HEK293T (cell line): ENCODE measurements around the gene DNAH1.

Experiments
- CTCF ChIA-PET: fragments of 350-600 bp; formaldehyde crosslinking; extraction: SDS; loops from one replicate; lab custom pipeline; 2021; ENCODE audit warnings: antibody characterized with exemption, inconsistent platforms; lab: Yijun Ruan, JAX
- POLR2A ChIA-PET: fragments of 350-600 bp; formaldehyde crosslinking; extraction: SDS; loops from one replicate; lab custom pipeline; 2020; ENCODE audit warnings: antibody characterized with exemption, inconsistent platforms; lab: Yijun Ruan, JAX
- DNase-seq: peaks from one replicate; pipeline ENCODE4 v3.0.0; 2012; ENCODE audit warnings: mixed read lengths; ENCODE audit errors: extremely low spot score
- ARNT ChIP-seq: fragments of 450-650 bp; IDR thresholded peaks from 2 replicates; pipeline ENCODE4 v1.6.1; 2017; ENCODE audit warnings: mild to moderate bottlenecking
- BHLHE40 ChIP-seq: fragments of 450-650 bp; IDR thresholded peaks from 2 replicates; pipeline ENCODE4 v1.6.1; 2016; ENCODE audit warnings: mild to moderate bottlenecking, moderate library complexity, borderline replicate concordance
- CTBP1 ChIP-seq: fragments of 450-650 bp; IDR thresholded peaks from 2 replicates; pipeline ENCODE4 v1.6.1; 2016; ENCODE audit warnings: borderline replicate concordance
- ELF4 ChIP-seq: fragments of 450-650 bp; IDR thresholded peaks from 2 replicates; pipeline ENCODE4 v1.6.1; 2017; ENCODE audit warnings: antibody characterized with exemption
- FOXA1 ChIP-seq: fragments of 450-650 bp; IDR thresholded peaks from 2 replicates; pipeline ENCODE4 v1.6.1; 2016; ENCODE audit warnings: mild to moderate bottlenecking
- FOXK2 ChIP-seq: fragments of 450-650 bp; IDR thresholded peaks from 2 replicates; pipeline ENCODE4 v1.6.1; 2016; ENCODE audit warnings: mild to moderate bottlenecking
- FOXM1 ChIP-seq: fragments of 450-650 bp; IDR thresholded peaks from 2 replicates; pipeline ENCODE4 v1.6.1; 2017; ENCODE audit warnings: mild to moderate bottlenecking, borderline replicate concordance
- HDGF ChIP-seq: fragments of 450-650 bp; IDR thresholded peaks from 2 replicates; pipeline ENCODE4 v1.6.1; 2017; ENCODE audit warnings: antibody characterized with exemption, borderline replicate concordance
- L3MBTL2 ChIP-seq: fragments of 450-650 bp; conservative IDR thresholded peaks from 2 replicates; pipeline ENCODE4 v1.6.1; 2016; ENCODE audit warnings: mild to moderate bottlenecking
- LEF1 ChIP-seq: fragments of 450-650 bp; IDR thresholded peaks from 2 replicates; pipeline ENCODE4 v1.6.1; 2017; ENCODE audit warnings: mild to moderate bottlenecking, borderline replicate concordance
- NFRKB ChIP-seq: fragments of 450-650 bp; IDR thresholded peaks from 2 replicates; pipeline ENCODE4 v1.6.1; 2016; ENCODE audit warnings: mild to moderate bottlenecking, moderate library complexity
- SP1 ChIP-seq: fragments of 450-650 bp; IDR thresholded peaks from 2 replicates; pipeline ENCODE4 v1.6.1; 2017
- SUZ12 ChIP-seq: fragments of 450-650 bp; IDR thresholded peaks from 2 replicates; pipeline ENCODE4 v1.6.1; 2016; ENCODE audit warnings: mild to moderate bottlenecking
- TARDBP ChIP-seq: fragments of 450-650 bp; IDR thresholded peaks from 2 replicates; pipeline ENCODE4 v1.6.1; 2016
- ZNF384 ChIP-seq: fragments of 450-650 bp; IDR thresholded peaks from 2 replicates; pipeline ENCODE4 v1.6.1; 2016
- TF ChIP-seq, protein P1 (sequence below): fragments of 450-650 bp; IDR thresholded peaks from 2 replicates; pipeline ENCODE4 v1.6.1; 2016

Gene DNAH1

DNA sequence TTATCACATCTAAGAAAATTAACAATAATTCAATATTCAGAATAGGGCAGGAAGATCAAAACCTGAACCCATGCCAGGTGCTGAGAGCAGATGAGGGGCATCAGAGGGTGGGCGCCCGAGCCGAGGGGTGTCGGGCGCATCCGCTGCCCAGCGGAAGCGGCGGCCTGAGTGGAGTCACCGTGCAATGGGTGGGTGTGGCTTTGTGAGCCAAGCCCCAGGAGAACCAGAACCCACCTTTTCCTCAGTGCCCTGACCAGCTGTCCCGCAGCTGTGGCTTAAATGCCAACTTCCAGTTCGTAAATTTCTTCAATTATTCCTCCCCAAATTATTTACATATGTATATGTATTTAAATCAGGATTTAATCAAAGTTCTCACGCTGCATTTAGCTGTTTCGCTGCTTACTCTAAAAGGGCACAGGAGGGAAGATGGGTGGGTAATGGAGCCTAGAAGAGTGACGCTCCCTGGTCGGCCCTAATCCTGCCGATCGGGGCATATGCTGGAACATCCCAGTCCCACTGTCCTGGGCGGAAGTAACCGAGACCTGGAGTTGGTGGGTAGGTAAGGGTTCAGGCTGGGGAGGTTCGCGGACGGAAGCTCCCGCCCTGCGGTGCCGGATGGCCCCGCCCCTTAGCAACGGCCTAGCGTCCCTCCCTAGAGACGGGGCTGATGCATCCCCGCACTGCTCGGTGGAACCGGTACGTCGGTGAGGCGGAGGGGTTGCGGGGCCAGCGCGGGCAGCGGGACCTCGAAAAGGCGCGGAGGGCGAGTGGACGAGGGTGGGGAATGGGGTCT lies 1.3 kb downstream of the DNAH1 start:
- ChIA-PET POLR2A (no interaction called here), CTCF (interaction anchor here (0.7 to 1.3 kb wide), 2 partner anchors 20 to 86 kb away, joined by 4 read pairs; no protein-coding TSS in a partner anchor)
- no peak for DNase-seq

DNA sequence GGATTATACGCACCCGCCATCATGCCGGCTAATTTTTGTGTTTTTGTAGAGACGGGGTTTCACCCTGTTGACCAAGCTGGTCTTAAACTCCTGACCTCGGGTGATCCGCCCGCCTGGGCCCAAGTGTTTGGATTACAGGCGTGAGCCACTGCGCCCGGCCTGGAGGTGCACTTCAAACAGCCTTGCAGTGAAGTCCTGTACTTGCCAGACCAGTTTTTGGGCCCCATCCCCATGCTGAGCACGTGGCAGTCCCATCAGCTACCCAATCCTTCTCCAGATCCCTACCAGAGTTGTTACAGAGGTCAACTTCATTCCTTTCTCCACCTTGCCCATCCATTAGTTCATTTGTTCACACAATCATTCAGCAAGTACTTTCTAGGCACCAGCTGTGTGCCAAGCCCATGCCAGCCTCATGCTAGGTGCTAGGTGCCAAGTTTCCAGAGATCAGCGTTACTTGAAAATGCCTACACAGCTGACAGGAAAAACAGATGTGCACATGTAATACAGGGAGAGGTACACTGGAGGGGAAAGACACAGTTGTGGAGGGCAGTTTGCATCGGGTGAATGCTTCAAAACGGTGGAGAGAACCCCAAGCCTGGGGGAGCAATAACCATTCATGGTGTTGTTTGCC lies 2.2 kb downstream of the DNAH1 start:
- ChIA-PET POLR2A (no interaction called here), CTCF (interaction anchor here (0.6 to 0.7 kb wide), 2 partner anchors 21 kb away, joined by 4 read pairs; no protein-coding TSS in a partner anchor)
- TF ChIP-seq FOXM1 (no peak), SUZ12 (no peak), NFRKB (no peak), LEF1 (no peak), CTBP1 (no peak), FOXA1 (no peak), L3MBTL2 (no peak), BHLHE40 (no peak), FOXK2 (no peak), ELF4 (no peak), ZNF384 (no peak), SP1 (no peak), TARDBP (no peak), ARNT (no peak), HDGF (no peak)
- TF ChIP-seq, protein P1, sequence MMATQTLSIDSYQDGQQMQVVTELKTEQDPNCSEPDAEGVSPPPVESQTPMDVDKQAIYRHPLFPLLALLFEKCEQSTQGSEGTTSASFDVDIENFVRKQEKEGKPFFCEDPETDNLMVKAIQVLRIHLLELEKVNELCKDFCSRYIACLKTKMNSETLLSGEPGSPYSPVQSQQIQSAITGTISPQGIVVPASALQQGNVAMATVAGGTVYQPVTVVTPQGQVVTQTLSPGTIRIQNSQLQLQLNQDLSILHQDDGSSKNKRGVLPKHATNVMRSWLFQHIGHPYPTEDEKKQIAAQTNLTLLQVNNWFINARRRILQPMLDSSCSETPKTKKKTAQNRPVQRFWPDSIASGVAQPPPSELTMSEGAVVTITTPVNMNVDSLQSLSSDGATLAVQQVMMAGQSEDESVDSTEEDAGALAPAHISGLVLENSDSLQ: no peak
- DNase-seq: no peak

More for the DNA sequence above, 1.3 kb downstream of the DNAH1 start:
- TF ChIP-seq SUZ12: no peak
- no peak for TF ChIP-seq FOXM1
- TF ChIP-seq SP1: no peak
- no peak for TF ChIP-seq FOXK2
- TF ChIP-seq ZNF384: no peak
- TF ChIP-seq BHLHE40: no peak
- no peak for TF ChIP-seq L3MBTL2
- TF ChIP-seq, protein P1: no peak
- TF ChIP-seq LEF1: no peak
- no peak for TF ChIP-seq CTBP1
- TF ChIP-seq NFRKB: no peak
- TF ChIP-seq ELF4: no peak
- TF ChIP-seq FOXA1: no peak

GRCh38 chr3:52319921-52320595 lies 3.9 kb downstream of the DNAH1 start:
- ChIA-PET POLR2A (interaction anchor here (1.7 kb wide), 1 partner anchor 42 kb away, joined by 4 read pairs; the partner anchor contains the start of gene WDR82), CTCF (no interaction called here)
- no peak for TF ChIP-seq BHLHE40
- TF ChIP-seq L3MBTL2: no peak
- TF ChIP-seq CTBP1: no peak
- TF ChIP-seq FOXM1: no peak
- TF ChIP-seq, protein P1: no peak
- TF ChIP-seq SUZ12: no peak
- TF ChIP-seq ARNT: no peak
- no peak for TF ChIP-seq HDGF
- TF ChIP-seq ELF4: no peak
- no peak for TF ChIP-seq ZNF384
- TF ChIP-seq FOXK2: no peak
- TF ChIP-seq NFRKB: no peak
- TF ChIP-seq FOXA1: no peak
- no peak for DNase-seq

DNA sequence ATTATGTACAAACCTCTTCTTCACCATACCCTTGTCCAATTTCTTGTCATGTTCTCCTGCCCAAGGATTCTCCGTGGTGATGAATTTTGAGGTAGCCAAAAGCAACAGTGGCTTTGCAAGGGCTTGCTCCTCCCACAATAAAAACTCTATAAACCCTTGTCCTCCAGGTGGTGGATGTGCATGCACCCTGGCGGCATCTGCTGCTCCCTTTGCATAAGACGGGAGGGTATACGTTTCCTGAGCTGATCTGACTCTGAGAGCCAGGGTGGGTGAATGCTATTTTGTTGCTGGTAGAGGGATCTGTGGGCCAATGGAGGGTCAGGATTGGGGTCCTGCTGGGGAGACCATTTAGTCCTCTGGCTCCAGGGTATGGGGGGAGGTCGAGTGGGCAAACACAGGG lies 5.4 kb downstream of the DNAH1 start:
- ChIA-PET CTCF (interaction anchor here (0.9 kb wide), 1 partner anchor 18 kb away, joined by 4 read pairs; no protein-coding TSS in a partner anchor), POLR2A (no interaction called here)
- no peak for TF ChIP-seq BHLHE40
- no peak for TF ChIP-seq TARDBP
- TF ChIP-seq FOXK2: no peak
- no peak for TF ChIP-seq NFRKB
- TF ChIP-seq SUZ12: no peak
- TF ChIP-seq, protein P1: no peak
- TF ChIP-seq CTBP1: no peak
- TF ChIP-seq SP1: no peak
- TF ChIP-seq FOXA1: no peak
- no peak for TF ChIP-seq ZNF384
- no peak for TF ChIP-seq ARNT
- no peak for TF ChIP-seq L3MBTL2
- TF ChIP-seq LEF1: no peak
- no peak for TF ChIP-seq FOXM1
- DNase-seq: no peak

DNA sequence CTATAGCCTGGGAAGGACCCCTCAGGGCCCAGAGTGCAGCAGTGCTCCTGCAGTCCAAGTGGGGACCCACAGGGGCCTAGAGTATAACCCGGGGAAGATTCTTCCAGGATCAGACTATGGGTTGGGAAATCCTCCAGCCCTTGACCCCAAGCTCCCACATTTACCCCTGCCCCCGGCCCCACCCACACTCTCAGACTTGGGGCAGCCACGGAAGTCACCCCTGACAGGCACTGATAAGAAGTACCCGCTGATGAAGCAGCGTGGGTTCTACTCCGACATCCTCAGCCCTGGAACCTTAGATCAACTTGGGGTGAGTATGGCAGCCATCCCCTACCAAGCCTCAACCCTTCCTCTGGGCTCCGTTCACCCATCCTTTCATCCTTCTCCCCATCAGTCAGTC lies 6.3 kb downstream of the DNAH1 start:
- TF ChIP-seq ARNT (no peak), SP1 (no peak), FOXK2 (no peak), LEF1 (no peak), SUZ12 (no peak), FOXA1 (no peak), CTBP1 (no peak), L3MBTL2 (no peak), BHLHE40 (no peak), NFRKB (no peak), ZNF384 (no peak), ELF4 (no peak), FOXM1 (no peak), HDGF (no peak)
- TF ChIP-seq, protein P1: no peak
- ChIA-PET POLR2A (no interaction called here), CTCF (interaction anchor here (1.0 kb wide), 1 partner anchor 17 kb away, joined by 3 read pairs; no protein-coding TSS in a partner anchor)
- no peak for DNase-seq
